K562 (cell line): ENCODE data around the gene OVOL1. TPM values are rescaled to one million over a fixed set of nuclear protein-coding genes. Genes with fewer than 3 reads are reported as not detected.

Source experiments
- BRD9 ChIP-seq: fragments of 450-650 bp; IDR thresholded peaks from 2 replicates; pipeline ENCODE4 v1.6.1; 2018; ENCODE audit warnings: low read depth; ENCODE audit not compliant: partially characterized antibody
- GABPB1 ChIP-seq: sonication (generic); formaldehyde crosslinking; IDR thresholded peaks from 2 replicates; pipeline ENCODE4 v1.8.0; 2022; ENCODE audit warnings: mild to moderate bottlenecking, missing genetic modification reagents
- GTF2F1 ChIP-seq: IDR thresholded peaks from 2 replicates; pipeline ENCODE4 v1.6.1; 2011; ENCODE audit warnings: low read depth, low read length, improper control_type of control experiment
- HNRNPH1 ChIP-seq: fragments of 200-400 bp; formaldehyde crosslinking; optimal IDR thresholded peaks from 2 replicates; pipeline ENCODE3; 2017; ENCODE audit warnings: low read depth, mild to moderate bottlenecking, low read length, moderate library complexity
- HNRNPK ChIP-seq: fragments of 200-400 bp; formaldehyde crosslinking; IDR thresholded peaks from one replicate; pipeline ENCODE4 v1.6.1; 2018; ENCODE audit warnings: mild to moderate bottlenecking, low read depth, low read length; ENCODE audit not compliant: poor library complexity, severe bottlenecking
- MCM5 ChIP-seq: fragments of 450-650 bp; IDR thresholded peaks from 2 replicates; pipeline ENCODE4 v1.6.1; 2016; ENCODE audit warnings: low read depth
- MTF1 ChIP-seq: fragments of 250-450 bp; sonication (Bioruptor Pico); IDR thresholded peaks from 2 replicates; pipeline ENCODE4 v1.9.0; 2021; ENCODE audit warnings: moderate library complexity, mild to moderate bottlenecking, inconsistent platforms, borderline replicate concordance
- POLR2AphosphoS5 ChIP-seq: IDR thresholded peaks from 2 replicates; pipeline ENCODE4 v1.6.1; 2011; ENCODE audit warnings: mild to moderate bottlenecking, low read depth, low read length, moderate library complexity; ENCODE audit not compliant: control insufficient read depth, insufficient read depth
- TEAD1 ChIP-seq, 2 experiments: fragments of 450-650 bp in 1 of 2; sonication (generic) in 1 of 2; formaldehyde crosslinking; IDR thresholded peaks; 2 replicates each; pipeline versions ENCODE4 v1.4.0 to v1.8.0; 2020 to 2022; ENCODE audit warnings: mild to moderate bottlenecking in 2 of 2, missing genetic modification reagents in 1 of 2
- TEAD4 ChIP-seq, 2 experiments: sonication (generic) in 1 of 2; formaldehyde crosslinking in 1 of 2; IDR thresholded peaks; 2 replicates each; pipeline versions ENCODE4 v1.6.1 to v1.8.0; 2012 to 2022; ENCODE audit warnings: borderline replicate concordance in 1 of 2, inconsistent platforms in 1 of 2, low read length in 1 of 2, mild to moderate bottlenecking in 1 of 2, missing genetic modification reagents in 1 of 2
- TGIF2 ChIP-seq: sonication (generic); formaldehyde crosslinking; IDR thresholded peaks from 2 replicates; pipeline ENCODE4 v1.8.1; 2022; ENCODE audit warnings: mild to moderate bottlenecking, missing genetic modification reagents, moderate library complexity
- TOE1 ChIP-seq, 2 experiments: fragments of 450-650 bp in 1 of 2; sonication (generic) in 1 of 2; formaldehyde crosslinking in 1 of 2; IDR thresholded peaks; 2 replicates each; pipeline versions ENCODE4 v1.7.1 to v1.8.0; 2016 to 2022; ENCODE audit warnings: borderline replicate concordance in 2 of 2, mild to moderate bottlenecking in 2 of 2, antibody characterized with exemption in 1 of 2, inconsistent platforms in 1 of 2, low read depth in 1 of 2, missing genetic modification reagents in 1 of 2, moderate library complexity in 1 of 2
- XRCC4 ChIP-seq: IDR thresholded peaks from one replicate; pipeline ENCODE4 v1.6.1; 2011; ENCODE audit not compliant: insufficient read depth, insufficient read length; ENCODE audit errors: extremely low read depth
- ZNF133 ChIP-seq: fragments of 250-450 bp; sonication (Bioruptor Pico); IDR thresholded peaks from 2 replicates; pipeline ENCODE4 v1.4.0; 2020; ENCODE audit warnings: mild to moderate bottlenecking
- ZNF146 ChIP-seq: IDR thresholded peaks from one replicate; pipeline ENCODE4 v1.6.1; 2018; ENCODE audit warnings: missing compliant biosample characterization; ENCODE audit not compliant: unreplicated experiment
- ZNF174 ChIP-seq: fragments of 250-450 bp; sonication (Bioruptor Pico); IDR thresholded peaks from 2 replicates; pipeline ENCODE4 v1.4.0; 2020; ENCODE audit warnings: mild to moderate bottlenecking
- ZNF311 ChIP-seq: fragments of 250-450 bp; sonication (Bioruptor Pico); IDR thresholded peaks from 2 replicates; pipeline ENCODE4 v1.4.0; 2020; ENCODE audit warnings: mild to moderate bottlenecking, moderate library complexity
- polyA plus RNA-seq, 8 experiments: library from polyadenylated mRNA; depleted of rRNA in 4 of 8; stranded (reverse) in 5 of 8; unstranded in 3 of 8; fragments of >200 nt; fragmentation: Nextera tagmentation in 2 of 8; fragmentation: Illumina TruSeq in 1 of 8; extraction: Ambion mirVana in 2 of 8; extraction: Trizol in 1 of 8; gene quantifications; 2 replicates each; pipeline versions ENCODE4 v1.2.1 to v1.2.3, GENCODE V29; 2011 to 2014; ENCODE audit warnings: inconsistent platforms in 1 of 8, missing spikeins in 1 of 8
- total RNA-seq, 7 experiments: library from RNA; depleted of rRNA in 6 of 7; stranded (reverse); fragments of >200 nt in 6 of 7; fragmentation: Illumina TruSeq in 2 of 7; extraction: Trizol in 2 of 7; gene quantifications; 2 replicates each; pipeline versions ENCODE4 v1.2.1 to v1.2.3, GENCODE V29; 2011 to 2021; ENCODE audit warnings: low replicate concordance in 1 of 7
- TF ChIP-seq, protein P1 (sequence below): fragments of 250-450 bp; sonication (Bioruptor Pico); IDR thresholded peaks from 2 replicates; pipeline ENCODE4 v1.8.0; 2022; ENCODE audit warnings: inconsistent platforms, mild to moderate bottlenecking, moderate library complexity, borderline replicate concordance
- TF ChIP-seq, protein P2 (sequence below): sonication (generic); formaldehyde crosslinking; IDR thresholded peaks from 2 replicates; pipeline ENCODE4 v1.8.0; 2022; ENCODE audit warnings: mild to moderate bottlenecking, missing genetic modification reagents
- TF ChIP-seq, protein P3 (sequence below): IDR thresholded peaks from 3 replicates; pipeline ENCODE4 v1.6.1; 2011; ENCODE audit warnings: borderline replicate concordance, mild to moderate bottlenecking, moderate library complexity; ENCODE audit not compliant: insufficient read length; ENCODE audit errors: extremely low read depth

Gene OVOL1
- total and polyA plus RNA-seq, 9 of the 15 experiments (the other 6 are each of a cell fraction or from before 2014, with no cell fraction given), result 0.09 TPM; not detected in 8

DNA sequence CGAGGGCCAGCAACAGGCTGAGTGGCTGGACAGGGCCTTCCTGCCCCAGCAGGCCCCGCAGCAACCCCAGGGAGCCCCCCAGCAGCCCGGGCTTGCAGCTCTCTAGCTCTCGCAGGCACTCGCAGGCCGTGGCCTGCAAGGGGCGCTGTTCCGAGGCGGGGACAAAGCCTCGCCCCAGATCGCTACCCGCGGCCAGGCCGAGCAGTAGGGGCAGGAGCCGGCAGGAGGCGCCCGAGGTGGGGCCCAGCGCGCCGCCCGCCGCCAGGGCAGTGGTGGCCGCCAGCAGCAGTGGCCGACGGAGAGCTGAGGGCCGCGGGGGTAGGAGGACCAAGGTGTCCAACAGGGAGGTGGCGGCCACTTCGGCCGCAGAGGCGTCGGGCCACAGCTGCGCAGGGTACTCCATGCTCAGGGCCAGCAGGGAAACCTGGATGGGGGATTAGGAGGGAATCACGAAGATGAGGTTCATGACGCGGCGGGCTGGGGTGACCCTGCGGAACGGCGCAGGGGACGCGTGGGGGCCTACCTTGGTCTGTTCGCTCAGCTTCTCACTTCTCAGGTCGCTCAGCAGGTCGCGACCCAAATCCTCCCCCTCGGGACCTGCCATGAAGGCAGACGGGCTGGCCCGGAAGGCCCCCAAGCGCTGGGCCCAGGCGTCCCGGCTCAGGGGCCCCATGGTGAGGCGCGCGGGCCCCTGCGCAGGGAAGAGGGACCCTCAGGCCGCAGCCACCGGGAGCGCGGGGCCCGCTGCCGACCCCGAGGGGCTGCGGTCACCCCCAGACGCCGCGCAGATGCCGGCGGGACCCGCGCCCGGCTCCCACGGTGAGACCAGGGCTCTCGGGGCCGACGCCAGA is 6.7 kb upstream of the OVOL1 start (continued):
- TF ChIP-seq, protein P1, sequence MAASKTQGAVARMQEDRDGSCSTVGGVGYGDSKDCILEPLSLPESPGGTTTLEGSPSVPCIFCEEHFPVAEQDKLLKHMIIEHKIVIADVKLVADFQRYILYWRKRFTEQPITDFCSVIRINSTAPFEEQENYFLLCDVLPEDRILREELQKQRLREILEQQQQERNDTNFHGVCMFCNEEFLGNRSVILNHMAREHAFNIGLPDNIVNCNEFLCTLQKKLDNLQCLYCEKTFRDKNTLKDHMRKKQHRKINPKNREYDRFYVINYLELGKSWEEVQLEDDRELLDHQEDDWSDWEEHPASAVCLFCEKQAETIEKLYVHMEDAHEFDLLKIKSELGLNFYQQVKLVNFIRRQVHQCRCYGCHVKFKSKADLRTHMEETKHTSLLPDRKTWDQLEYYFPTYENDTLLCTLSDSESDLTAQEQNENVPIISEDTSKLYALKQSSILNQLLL (CRISPR knock-in tag), result no peak
- no peak for TF ChIP-seq ZNF311 (CRISPR knock-in tag)
- 0 out of 2 replicates have a peak, but pooled peaks have one; percentile 33 for TF ChIP-seq TGIF2 (CRISPR knock-in tag)
- TF ChIP-seq TOE1 (IDR thresholded peaks at IDR 0.05; ENCODE audit: borderline replicate concordance), result peak; percentile 48; the same call in 1 of the 2 replicates
- 0 out of 2 replicates have a peak, but pooled peaks have one; percentile 74 for TF ChIP-seq TOE1 (CRISPR knock-in tag; IDR thresholded peaks at IDR 0.05; ENCODE audit: borderline replicate concordance, low read depth)
- no peak for TF ChIP-seq HNRNPH1
- TF ChIP-seq ZNF146 (CRISPR knock-in tag), result no peak
- TF ChIP-seq TEAD4 (IDR thresholded peaks at IDR 0.05; ENCODE audit: low read length), result no peak
- peak; percentile 84; the same call in 1 of the 2 replicates for TF ChIP-seq TEAD4 (CRISPR knock-in tag; IDR thresholded peaks at IDR 0.05; ENCODE audit: borderline replicate concordance)
- no peak for TF ChIP-seq HNRNPK
- no peak for TF ChIP-seq MCM5
- peak; percentile 28; the same call in 1 of the 2 replicates for TF ChIP-seq POLR2AphosphoS5
- TF ChIP-seq GABPB1 (CRISPR knock-in tag), result peak; percentile 82
- TF ChIP-seq XRCC4, result no peak
- TF ChIP-seq, protein P2, sequence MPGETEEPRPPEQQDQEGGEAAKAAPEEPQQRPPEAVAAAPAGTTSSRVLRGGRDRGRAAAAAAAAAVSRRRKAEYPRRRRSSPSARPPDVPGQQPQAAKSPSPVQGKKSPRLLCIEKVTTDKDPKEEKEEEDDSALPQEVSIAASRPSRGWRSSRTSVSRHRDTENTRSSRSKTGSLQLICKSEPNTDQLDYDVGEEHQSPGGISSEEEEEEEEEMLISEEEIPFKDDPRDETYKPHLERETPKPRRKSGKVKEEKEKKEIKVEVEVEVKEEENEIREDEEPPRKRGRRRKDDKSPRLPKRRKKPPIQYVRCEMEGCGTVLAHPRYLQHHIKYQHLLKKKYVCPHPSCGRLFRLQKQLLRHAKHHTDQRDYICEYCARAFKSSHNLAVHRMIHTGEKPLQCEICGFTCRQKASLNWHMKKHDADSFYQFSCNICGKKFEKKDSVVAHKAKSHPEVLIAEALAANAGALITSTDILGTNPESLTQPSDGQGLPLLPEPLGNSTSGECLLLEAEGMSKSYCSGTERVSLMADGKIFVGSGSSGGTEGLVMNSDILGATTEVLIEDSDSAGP (CRISPR knock-in tag), result no peak
- peak in 1 of 2 experiments; percentile 89; a peak in 2 of 4 replicates for TF ChIP-seq TEAD1 (CRISPR knock-in tag; IDR thresholded peaks at IDR 0.05)
- TF ChIP-seq ZNF174 (CRISPR knock-in tag), result no peak
- TF ChIP-seq, protein P3, sequence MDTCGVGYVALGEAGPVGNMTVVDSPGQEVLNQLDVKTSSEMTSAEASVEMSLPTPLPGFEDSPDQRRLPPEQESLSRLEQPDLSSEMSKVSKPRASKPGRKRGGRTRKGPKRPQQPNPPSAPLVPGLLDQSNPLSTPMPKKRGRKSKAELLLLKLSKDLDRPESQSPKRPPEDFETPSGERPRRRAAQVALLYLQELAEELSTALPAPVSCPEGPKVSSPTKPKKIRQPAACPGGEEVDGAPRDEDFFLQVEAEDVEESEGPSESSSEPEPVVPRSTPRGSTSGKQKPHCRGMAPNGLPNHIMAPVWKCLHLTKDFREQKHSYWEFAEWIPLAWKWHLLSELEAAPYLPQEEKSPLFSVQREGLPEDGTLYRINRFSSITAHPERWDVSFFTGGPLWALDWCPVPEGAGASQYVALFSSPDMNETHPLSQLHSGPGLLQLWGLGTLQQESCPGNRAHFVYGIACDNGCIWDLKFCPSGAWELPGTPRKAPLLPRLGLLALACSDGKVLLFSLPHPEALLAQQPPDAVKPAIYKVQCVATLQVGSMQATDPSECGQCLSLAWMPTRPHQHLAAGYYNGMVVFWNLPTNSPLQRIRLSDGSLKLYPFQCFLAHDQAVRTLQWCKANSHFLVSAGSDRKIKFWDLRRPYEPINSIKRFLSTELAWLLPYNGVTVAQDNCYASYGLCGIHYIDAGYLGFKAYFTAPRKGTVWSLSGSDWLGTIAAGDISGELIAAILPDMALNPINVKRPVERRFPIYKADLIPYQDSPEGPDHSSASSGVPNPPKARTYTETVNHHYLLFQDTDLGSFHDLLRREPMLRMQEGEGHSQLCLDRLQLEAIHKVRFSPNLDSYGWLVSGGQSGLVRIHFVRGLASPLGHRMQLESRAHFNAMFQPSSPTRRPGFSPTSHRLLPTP, result no peak
- TF ChIP-seq ZNF133, result no peak
- TF ChIP-seq MTF1 (CRISPR knock-in tag), result no peak
- TF ChIP-seq BRD9, result no peak
- no peak for TF ChIP-seq GTF2F1
